ENCODE data around the gene PATE4.
A peak's percentile ranks its signal among the peaks of the same experiment; 100 is the strongest.
"Not testable (repeated sequence)": the region's sequence is repeated elsewhere in the genome, so short reads cannot be mapped to it uniquely, and the experiment has no call there.

The PATE4 gene

DNA sequence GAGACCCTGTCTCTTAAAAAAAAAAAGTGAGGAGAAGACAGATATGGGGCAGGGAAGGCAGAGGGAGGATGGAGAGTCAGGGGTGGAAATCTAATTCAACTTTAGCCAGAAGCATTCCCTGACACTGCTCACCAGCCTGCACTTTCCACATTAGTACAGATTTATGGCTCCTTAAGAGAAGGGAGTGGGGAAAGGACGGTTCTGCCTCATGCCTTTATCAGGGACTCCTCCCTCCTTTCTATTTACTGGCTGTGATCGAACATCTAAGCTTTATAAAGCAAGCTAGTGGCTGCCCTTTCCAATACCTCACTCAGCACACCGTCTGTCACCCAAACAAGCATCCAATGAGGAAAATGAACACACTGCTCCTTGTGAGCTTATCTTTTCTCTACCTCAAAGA is at the start of gene PATE4:
TSS of gene PATE4 (plus strand) at position 301 of the 400 bp plus-strand sequence. CDS start at position 345, 44 bp downstream.
- no peak for DNase-seq

- no peak for DNase-seq
These were observed 48.4 kb upstream of the PATE4 start for GRCh38 chr11:125784678-125785077.

GRCh38 chr11:125787827-125788226 is 45.3 kb upstream of the PATE4 start, which contains the start of gene PATE3:
PATE3 (plus strand) TSS chr11:125788127; CDS start chr11:125788152, 25 bp downstream.
- DNase-seq: no peak

GRCh38 chr11:125790825-125791224 is 42.3 kb upstream of the PATE4 start:
- no peak for DNase-seq

DNA sequence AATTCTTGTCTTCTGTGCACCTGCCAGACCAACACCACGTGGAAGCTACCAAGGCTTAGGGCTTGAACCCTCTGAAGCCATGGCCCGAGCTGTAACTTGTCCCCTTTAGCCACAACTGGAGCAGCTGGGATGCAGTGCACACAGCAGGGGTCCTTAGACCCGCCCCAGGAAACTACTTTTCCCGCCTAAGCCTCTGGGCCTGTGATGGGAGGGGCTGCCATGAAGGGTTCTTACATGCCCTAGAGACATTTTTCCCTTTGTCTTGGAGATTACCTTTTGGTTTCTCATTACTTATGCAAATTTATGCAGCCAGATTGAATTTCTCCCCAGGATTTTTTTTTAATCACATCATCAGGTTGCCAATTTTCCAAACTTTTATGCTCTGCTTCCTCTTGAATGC is 35.5 kb upstream of the PATE4 start:
- DNase-seq: no peak

DNA sequence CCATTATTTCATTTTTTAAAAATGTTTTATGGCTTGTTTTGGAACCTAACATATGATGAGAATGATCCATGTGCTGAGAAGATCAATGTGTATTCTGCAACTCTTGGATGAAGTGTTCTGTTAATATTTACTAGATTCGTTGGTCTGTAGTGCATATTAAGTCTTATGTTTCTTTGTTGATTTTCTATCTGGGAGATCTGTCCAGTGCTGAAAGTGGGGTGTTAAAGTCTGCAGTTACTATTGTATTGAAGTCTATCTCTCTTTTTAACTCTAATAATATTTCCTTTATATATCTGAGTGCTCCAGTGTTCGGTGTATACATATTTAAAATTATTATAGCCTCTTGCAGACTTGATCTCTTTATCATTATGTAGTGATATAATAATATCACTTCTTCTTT is 33.3 kb upstream of the PATE4 start:
- DNase-seq: no peak

DNA sequence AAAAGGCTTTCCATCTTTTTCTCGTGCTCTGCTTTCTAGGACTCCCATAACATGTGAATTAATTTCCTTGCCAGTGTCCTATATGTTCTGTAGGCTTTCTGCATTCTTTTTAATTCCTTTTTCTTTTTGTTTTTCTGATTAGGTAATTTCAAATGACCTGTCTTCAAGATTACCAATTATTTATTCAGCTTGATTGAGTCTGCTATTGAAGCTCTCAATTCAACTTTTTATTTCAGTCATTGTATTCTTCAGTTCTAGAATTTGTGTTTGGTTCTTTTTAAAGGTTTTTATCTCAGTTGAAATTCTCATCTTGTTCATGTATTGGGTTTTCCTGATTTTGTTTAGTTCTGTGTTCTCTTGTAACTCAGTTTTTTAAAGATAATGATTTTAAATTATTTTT is 30.7 kb upstream of the PATE4 start:
- no peak for DNase-seq

DNA sequence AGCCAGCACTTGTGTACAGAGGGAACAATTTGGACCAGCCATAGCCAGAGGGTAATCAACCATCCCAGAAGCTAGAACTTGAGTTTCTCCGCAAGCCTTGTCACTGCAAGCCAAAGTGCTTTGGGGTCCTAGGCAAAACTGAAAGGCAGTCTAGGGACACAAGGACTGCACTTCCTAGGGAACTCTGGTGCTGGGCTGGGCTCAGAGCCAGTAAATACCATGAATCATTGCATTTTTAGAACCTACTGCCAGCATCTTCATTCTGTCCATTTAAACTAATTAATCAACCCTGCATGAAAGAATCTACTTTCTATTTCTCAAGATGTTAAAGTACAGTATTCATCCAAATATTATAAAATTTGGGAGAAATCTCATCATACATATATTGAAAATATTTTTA is 25.2 kb upstream of the PATE4 start:
- no peak for DNase-seq

DNA sequence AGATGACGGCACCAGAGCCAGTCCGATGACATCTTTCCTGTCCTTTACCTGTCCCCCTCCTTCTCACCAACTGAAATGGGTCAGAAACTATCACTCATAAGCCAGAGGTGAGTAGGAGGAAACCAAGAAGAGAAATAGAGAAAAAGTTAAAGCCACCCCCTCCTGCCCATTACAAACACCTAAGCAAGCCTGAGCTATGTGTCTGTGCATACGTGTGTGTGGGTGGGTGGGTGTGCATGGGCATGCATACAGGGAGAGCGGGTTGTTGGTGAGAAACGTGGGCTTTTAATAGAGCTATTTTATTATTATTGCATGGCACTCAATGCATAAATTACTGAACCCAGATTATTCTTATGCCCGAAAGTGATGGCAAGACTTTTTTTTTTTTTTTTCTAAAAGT is 2.6 kb downstream of the PATE4 start:
- DNase-seq: no peak

DNA sequence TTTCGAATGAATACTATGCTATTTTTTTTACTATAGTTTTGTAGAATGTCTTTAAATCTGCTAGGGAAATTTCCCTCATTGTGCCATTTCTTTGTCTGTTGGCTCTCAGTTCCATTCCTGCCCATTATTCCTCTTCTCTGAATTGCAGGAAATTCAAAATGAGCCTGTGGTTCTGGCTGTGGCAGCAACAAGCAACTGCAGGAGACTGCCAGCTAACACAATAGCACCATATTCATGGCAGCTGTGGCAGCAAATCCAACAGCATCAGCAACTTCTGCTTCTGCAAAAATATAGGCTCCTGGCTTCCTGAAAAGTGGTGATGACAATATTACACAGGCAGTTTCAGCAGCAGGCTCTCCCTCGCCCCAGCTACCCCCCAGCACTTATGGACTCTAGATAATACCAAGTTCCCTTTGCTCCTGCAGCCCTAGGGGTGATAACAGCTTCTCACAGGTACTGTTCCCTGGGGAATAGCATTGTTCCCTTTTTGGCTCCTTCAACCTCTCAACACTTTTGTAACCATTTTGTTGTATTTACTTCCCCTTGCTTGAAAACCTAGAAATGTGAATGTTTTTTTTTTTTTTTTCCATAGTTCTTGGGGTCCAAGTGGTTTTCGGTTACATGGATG is 9.3 kb downstream of the PATE4 start:
- DNase-seq: no peak

- DNase-seq: no peak
These were observed 13.1 kb downstream of the PATE4 start for GRCh38 chr11:125846188-125846587.

DNA sequence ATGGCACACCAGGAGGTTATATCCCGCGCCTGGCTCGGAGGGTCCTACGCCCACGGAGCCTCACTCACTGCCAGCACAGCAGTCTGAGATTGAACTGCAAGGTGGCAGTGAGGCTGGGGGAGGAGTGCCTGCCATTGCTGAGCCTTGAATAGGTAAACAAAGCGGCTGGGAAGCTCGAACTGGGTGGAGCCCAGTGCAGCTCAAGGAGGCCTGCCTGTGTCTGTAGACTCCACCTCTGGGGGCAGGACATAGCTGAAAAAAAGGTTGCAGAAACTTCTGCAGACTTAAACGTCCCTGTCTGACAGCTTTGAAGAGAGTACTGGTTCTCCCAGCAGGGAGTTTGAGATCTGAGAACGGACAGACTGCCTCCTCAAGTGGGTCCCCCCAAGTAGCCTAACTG is 24.6 kb downstream of the PATE4 start:
- DNase-seq: not testable (repeated sequence)

DNA sequence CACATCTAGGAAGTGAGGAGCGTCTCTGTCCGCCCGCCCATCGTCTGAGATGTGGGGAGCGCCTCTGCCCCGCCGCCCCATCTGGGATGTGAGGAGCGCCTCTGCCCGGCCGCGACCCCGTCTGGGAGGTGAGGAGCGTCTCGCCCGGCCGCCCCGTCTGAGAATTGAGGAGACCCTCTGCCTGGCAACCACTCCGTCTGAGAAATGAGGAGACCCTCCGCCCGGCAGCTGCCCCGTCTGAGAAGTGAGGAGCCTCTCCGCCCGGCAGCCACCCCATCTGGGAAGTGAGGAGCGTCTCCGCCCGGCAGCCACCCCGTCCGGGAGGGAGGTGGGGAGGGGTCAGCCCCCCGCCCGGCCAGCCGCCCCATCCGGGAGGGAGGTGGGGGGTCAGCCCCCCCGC is 29.7 kb downstream of the PATE4 start:
- DNase-seq: not testable (repeated sequence)

DNA sequence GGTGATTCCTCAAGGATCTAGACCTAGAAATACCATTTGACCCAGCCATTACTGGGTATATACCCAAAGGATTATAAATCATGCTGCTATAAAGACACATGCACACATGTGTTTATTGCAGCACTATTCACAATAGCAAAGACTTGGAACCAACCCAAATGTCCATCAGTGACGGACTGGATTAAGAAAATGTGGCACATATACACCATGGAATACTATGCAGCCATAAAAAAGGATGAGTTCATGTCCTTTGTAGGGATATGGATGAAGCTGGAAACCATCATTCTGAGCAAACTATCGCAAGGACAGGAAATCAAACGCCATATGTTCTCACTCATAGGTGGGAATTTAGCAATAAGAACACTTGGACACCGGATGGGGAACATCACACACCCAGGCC is 32.2 kb downstream of the PATE4 start:
- not testable (repeated sequence) for DNase-seq

DNA sequence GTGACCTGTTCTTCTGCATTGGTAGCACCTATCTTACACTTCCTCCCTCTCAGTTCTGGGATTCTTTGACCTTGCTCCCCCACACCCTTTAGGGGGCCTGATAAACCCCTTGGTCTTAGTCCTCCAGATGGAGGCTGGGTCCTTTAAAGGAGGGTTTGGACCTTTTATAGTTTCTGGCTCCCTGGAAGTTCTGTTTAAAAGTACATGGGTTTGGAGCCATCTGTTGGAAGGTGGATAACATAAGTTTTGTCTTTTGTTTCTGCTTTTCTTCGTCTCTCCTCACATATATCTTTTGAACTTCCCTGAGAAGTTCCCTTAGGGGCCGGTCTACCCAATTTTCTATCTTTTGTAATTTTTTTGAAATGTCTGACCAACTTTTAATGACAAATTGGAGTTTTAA is 36.4 kb downstream of the PATE4 start:
- DNase-seq: no peak

DNA sequence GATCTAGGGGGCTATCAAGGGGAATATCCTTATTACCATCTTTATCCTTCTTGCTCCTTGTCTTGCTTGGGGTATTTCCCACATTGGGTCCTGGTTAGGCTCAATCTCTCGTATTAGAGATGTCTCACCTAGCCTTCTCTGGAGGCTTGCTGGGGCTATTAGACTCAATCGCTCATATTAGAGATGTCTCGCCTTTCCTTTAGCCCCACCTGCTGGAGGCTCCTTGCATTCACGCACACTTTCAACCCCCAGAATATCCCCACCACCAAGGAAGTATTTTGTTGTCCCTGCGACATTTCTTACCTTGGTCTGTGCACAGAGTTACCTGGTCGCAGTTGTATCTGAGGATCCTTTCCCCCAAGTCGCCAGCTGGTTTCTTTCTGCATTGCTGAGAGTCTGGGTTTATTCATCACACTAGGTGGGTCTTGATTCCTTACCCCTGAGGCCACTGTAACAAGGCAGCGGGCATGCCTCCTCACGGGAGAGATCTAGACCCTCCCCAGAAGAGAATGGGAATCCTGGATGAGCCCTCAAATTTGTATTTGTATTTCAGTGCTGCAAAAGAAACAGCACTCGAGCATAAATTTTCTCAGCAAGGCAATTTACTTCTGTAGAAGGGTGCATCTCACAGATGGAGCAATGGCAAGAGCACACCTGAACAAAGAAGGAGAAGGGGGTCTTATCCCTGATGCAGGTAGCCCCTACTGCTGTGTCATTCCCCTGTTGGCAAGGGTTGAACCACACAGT is 38.4 kb downstream of the PATE4 start:
- DNase-seq: no peak

- DNase-seq: no peak
These were observed 39.0 kb downstream of the PATE4 start for GRCh38 chr11:125872138-125872491.

DNA sequence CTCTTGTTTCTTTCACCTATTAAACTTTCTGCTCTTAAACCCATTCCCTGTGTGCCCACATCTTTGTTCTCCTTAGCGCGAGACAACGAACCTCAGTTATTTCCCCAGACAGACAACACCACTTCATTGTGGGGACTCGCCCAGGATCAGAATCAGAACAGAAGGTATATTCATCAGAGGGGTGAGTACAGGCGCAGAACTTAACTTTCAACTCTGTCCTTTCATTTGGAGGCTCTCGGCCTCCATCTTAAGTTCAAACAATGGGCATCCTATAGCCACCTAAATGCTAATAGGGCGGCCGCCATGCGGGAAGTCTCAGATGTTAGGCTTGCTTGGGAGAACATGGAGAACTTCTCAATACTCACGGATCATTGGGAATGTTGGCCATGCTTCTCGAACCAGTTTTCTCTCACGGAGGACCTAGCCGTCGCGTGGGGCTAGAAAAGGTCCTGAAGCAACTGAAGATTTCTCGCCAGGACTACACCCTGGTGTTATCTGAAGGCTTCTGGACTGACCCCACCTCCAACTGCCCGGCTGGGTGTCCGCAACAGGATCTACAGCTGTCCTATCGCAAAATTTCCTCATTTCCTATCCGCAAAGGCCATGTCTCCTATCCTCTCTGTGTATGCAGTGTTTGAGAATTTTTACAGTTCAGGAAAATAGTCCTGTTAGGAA is 40.9 kb downstream of the PATE4 start:
- DNase-seq: peak; percentile 26

- DNase-seq: peak; percentile 84
These were observed 41.5 kb downstream of the PATE4 start for GRCh38 chr11:125874556-125875124.

- no peak for DNase-seq
These were observed 48.2 kb downstream of the PATE4 start for GRCh38 chr11:125881291-125881690.

DNA sequence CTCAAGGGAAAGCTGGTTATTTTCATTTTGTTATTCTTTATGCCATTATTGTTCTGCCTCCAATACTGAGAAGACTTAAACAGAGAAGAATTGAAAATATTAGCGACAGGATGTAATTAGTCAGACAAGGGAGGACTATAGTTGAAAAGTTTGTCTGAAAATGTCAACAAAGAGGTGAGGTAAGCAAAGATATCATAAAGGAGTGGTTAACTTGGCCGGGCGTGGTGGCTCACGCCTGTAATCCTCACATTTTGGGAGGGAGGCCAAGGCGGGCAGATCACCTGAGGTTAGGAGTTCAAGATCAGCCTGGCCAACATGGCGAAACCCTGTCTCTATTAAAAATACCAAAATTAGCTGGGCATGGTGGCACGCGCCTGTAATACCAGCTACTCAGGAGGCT is 50.3 kb downstream of the PATE4 start:
- DNase-seq: no peak

GRCh38 chr11:125886997-125887372 is 53.9 kb downstream of the PATE4 start:
- DNase-seq: no peak

GRCh38 chr11:125887373-125888324 is 54.5 kb downstream of the PATE4 start, which contains the start of gene HYLS1:
HYLS1 (plus strand) TSS chr11:125887668; CDS start chr11:125899369, 11,701 bp downstream.
- peak; percentile 55 for DNase-seq
